ENCODE measurements around the gene LAMB3. TPM values are rescaled to one million over a fixed set of nuclear protein-coding genes. Genes with fewer than 3 reads are reported as not detected.

LAMB3 gene
- total RNA-seq, 1 donor from 2014 or later = 3.6 TPM

DNA sequence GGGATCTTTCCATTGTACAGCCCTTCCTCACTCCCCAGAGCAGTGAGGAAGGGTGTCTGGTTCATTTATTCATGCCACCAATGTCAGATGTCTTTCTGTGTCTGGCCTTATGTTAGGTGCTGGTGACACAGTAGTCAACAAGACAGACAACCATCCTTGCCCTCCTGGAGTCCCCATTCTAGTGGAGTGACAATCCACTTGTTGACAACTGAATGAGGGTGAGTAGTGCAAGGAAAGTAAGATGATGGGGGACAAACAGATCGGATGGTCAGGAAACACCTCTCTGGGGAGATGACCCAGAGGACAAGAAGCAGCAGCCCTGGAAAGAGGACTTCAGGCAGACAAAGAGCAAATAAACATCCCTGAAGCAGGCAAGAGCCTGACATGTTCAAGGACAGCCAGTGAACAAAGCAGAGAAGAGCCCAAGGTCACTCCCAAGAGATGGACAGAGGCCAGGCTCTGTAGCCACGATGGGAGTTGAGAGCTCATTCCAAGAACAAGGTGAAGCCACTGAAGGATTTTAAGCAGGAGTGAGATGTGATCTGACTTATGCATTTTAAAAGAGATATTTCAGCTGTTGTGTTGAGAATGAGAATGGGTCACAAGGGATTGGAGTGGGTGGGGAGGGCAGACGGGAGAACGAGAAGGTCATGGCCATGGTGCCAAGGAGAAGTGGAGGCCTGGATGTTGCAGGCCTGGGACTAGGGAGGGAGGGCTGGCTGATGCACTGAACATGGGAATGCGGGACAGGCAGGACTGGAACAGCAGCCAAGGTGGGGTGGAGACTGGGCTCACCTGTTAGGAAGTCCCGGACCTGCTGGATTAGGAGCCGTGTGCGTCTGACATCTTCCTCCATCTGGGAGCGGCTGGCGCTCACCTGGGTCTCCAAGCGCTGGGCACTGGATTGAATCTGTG lies 30.2 kb downstream of the LAMB3 start:
- no peak for DNase-seq (ENCODE audit: low spot score)
- intact Hi-C loops (cut with DNase I) = no loop called here

DNA sequence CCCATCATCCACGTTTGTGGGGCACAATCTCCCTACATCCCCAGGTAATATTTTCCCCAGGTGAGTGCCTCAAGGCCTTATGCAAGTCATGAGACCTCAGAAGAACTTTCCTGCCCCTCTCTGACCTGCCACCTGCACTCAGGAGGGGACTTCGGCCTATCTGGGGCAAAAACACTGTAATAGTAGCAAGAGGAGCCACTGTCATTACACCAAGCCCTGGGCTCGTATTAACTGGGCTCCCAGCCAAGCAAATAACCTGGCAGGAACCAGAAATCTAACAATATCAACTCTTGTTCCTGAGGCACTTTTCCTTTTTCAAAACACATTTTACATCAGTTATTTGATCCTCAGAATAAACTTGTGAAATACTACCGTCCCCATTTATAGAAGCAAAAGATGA lies 30.9 kb downstream of the LAMB3 start:
- DNase-seq (ENCODE audit: low spot score) = peak; percentile 19
- intact Hi-C loops (cut with DNase I) = no loop called here

DNA sequence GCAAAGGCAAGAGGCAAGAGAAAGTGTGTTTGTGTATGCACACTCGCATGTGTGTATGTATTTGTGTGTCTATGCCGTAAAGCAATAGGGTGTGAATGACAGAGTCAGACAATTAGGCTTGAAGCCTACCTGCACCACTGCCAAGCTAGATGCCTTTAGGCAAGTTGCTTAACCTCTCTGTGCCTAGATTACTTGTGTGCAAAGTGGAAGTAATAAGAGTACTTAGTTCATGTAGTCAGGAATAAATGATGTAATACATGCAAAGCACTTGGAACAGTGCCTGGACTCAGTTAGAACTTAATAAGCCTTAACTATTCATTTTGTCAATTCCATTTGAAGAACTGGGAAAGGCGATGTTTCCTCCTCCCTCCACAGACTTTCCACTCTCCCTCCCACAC lies 31.7 kb downstream of the LAMB3 start:
- no peak for DNase-seq (ENCODE audit: low spot score)
- intact Hi-C loops (cut with DNase I) = no loop called here

DNA sequence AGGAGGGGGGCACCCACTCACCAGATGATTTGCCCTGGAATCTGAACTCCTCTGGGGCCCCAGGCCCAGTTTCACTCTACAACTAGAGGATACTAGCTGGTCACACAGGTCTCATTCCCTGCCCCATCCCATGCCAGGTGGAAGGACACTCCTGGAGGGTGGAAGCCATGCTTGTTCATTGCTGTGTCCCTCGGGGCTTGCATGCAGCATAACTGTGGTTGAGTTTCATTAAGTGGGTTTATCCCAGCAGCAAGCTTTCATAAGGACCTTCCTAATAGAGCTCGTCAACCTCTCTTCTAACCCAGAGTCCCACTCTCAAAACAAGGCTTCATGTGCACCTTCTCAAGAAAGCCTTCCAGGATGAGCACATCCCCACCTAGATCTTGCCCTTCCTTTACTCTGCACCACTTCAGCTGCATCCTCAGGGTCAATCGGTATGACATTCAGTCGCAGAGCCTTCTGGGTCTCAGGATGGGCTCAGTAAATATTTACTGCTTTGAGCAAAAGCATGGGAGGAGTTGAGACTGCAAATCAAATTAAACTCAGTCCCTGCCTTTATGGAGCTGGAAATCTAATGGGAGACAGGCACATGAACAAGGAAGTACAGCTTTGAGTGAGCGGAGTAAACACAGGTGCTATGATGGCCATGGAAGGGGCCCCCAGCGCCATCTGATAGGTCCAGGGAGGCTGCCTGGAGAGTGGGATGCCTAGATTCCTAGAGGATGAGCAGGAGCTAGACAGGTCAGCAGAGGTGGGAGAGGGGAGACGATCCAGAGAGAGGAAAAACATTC lies 32.3 kb downstream of the LAMB3 start:
- intact Hi-C loops (cut with DNase I) = no loop called here
- peak; percentile 62 for DNase-seq (ENCODE audit: low spot score)

DNA sequence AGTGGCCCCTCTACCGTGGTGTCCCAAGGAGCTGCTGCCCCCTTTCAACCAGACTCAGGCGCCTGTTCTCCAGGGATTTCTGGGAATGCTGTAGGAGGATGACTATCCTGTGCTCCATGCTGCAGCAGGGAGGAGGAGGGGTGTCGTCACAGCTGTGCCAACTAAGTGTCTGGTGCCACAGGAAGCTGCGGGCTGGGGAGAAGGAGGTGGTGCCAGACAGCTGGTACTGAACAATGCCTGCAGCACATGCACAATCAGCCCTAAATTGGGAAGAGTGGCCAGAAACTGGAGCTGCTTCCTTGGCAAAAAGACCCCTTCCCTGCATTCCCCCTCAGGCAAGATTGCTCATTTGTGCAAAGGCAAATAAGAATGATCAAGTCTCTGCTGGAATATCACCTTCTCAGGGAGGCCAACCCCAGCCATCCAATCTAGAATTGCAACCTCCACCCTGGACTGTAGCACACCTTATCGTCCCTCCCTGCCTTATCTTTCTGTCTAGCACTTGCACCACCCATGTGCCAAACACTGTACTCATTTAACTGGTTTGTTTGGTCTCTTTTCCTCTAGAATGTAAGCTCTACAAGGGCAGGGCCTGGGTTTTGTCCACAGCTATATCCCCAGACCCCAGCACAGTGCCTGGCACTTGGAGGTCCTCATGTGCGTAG lies 33.3 kb downstream of the LAMB3 start:
- DNase-seq (ENCODE audit: low spot score) = peak; percentile 79
- intact Hi-C loops (cut with DNase I) = no loop called here

DNA sequence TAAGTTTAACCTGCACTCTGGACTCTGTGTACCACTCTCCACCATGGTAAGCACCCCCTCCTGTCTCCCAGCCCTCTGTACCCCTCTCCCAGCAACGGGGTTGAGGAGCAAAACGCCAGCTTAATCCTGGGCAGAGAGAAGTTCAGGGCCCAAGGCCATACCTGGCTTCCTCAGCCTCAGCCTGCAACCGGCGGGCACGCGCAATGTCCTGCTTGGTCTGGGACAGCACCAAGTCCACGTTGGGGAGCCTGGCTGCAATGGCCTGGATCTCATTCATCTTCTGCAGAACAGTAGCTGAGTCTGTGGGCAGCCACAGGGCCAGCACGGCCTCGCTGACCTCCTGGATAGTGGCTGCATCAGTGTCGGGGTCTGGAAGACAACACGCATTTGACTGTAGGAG lies 33.9 kb downstream of the LAMB3 start:
- intact Hi-C loops (cut with DNase I) = no loop called here
- no peak for DNase-seq (ENCODE audit: low spot score)

DNA sequence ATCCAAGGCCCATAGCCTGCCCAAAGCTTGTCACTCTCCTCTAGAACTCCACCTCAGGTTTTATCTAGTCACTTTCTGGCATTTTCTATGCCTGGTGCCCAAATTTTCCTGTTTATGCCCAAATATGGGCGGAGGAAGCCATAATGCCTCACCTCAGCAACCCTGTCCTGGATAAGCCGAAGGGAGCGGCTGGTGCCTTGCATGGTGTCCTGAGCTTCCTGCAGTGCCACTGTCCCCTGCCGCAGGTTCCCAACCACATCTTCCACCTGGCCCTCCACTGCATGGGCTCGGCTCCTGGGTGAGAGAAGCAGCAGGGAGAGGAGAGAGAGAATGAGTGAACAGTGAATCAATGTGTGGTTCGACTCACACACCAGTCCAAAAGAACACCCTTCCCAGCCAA lies 34.5 kb downstream of the LAMB3 start:
- peak; percentile 72 for DNase-seq (ENCODE audit: low spot score)
- intact Hi-C loops (cut with DNase I) = no loop called here

DNA sequence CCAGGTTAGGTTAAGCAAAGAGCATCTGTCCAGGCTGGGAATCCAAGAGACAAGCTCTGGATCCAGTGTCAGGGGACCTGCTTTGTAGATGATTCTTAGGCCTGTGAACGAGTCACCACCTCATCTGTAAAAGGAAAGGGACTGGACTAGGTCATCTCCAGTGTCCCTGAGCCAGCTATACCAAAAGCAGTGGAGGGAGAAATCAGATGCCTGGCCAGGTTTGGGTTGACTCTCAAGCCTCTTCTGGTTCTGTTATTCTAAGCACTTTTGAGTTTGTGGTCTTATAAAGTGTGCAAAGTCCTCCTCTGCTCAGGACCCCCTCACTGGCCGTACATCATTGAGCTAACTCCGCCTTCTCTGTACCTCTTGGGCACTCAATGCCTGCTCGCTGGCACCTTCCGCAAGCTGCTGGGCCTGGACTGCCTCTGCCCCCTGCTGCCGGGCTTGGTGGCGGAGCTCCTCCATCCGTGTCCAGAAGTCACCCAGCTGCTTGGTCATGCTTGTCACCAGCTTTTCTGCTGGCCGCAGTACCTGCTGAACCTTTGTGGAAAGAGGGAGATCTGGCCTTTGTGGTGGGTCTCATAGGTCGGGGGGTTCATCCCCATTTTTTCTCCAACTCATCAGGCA lies 35.1 kb downstream of the LAMB3 start:
- peak; percentile 71 for DNase-seq (ENCODE audit: low spot score)
- intact Hi-C loops (cut with DNase I) = no loop called here

DNA sequence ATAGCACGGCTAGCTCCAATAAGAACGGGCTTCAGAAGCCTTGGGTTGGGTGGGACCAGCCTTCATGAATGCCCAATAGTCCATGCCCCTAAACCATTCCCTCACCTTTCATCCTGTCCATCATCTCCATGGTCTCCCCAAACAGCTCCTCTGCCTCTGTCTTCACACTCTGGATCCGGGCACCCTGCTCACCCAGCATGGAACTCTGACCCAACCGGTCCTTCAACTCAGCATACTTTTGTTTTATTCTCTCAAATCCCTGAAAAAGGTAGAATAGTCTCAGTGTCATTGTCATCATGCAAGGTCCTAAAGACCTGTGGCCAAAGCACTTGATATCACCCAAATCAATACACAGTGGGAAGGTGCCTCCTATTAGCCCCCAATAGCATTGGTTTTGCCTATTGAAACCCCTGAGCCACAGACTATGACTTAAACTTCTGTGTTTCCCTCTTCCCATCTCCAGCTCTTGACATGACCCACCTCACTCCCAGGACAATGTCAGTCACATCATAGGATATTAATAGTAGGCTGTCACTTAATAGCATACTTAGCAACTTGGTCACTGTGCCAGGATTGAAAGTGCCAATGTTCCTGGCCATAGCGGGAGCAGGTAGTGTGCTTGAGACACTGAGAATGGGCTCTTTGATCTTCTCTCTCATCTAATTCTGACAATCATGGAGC lies 35.7 kb downstream of the LAMB3 start:
- intact Hi-C loops (cut with DNase I) = no loop called here
- DNase-seq (ENCODE audit: low spot score) = peak; percentile 50

DNA sequence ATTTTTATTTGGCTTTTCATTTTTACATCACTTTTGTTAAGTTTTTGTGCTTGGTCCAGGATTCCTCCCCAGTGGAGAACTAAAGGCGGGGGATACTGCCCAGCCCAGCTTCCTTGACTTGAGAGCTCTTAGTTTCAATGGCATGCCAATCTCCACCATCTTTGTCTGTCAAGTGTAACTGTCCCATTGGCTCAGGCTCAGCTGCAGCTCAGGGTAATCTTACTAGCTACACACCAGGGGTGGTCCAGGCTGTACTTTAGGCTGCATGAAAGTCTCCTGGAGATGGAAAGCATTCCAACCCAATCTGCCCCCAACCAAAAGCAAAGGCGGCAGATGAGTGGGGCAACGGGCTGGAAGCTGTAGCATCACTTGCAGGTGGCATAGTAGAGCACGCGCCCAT lies 37.3 kb downstream of the LAMB3 start:
- DNase-seq (ENCODE audit: low spot score) = peak; percentile 27
- intact Hi-C loops (cut with DNase I) = no loop called here

DNA sequence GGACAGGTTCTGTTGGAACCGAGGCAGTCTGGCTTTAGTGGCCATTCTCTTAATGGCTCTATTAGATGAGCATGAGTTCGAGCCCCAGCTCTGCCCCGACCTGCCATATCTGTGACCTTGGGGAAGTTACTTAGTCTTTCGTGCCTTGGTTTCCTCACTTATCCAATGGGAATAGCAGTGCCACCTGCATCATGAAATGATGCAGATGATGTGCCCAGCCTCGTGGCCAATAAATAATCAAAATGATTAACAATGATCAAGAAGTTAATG lies 38.1 kb downstream of the LAMB3 start:
- intact Hi-C loops (cut with DNase I) = no loop called here
- DNase-seq (ENCODE audit: low spot score) = no peak

DNA sequence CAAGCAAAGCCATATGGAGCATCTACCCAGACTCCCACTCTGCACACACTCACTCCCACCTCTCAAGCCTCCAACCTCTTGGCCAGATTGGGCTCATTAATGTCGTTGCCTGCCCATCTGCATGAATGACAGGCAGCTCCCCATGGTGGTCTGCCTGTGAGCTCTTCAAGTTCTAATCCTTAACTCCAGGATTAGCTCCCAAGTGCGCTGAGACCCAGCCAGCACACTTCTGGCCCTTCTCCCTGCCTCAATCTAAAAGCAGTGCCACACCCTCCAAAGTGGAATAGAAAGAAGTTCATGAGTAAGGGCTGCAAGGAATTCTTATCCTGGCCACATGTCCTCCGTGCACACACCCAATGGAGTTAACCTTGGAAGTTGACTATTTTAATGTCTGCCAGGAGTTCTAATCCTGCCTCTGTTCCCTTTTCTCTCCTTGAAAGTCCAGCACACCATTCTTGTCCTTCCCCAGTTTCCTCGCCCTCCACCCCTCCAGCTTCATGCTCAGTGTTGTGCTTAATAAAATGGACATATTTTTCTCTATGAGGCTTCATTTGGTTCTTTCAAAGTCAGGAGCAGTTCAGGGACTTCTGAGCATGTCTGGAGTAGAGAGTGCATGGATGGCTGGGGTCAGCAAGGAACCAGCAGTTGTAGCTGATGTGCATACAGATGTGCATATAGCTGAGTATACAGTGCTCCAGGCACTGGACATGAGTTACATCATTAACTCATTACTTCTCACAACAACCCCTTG lies 38.6 kb downstream of the LAMB3 start:
- intact Hi-C loops (cut with DNase I) = no loop called here
- no peak for DNase-seq (ENCODE audit: low spot score)

DNA sequence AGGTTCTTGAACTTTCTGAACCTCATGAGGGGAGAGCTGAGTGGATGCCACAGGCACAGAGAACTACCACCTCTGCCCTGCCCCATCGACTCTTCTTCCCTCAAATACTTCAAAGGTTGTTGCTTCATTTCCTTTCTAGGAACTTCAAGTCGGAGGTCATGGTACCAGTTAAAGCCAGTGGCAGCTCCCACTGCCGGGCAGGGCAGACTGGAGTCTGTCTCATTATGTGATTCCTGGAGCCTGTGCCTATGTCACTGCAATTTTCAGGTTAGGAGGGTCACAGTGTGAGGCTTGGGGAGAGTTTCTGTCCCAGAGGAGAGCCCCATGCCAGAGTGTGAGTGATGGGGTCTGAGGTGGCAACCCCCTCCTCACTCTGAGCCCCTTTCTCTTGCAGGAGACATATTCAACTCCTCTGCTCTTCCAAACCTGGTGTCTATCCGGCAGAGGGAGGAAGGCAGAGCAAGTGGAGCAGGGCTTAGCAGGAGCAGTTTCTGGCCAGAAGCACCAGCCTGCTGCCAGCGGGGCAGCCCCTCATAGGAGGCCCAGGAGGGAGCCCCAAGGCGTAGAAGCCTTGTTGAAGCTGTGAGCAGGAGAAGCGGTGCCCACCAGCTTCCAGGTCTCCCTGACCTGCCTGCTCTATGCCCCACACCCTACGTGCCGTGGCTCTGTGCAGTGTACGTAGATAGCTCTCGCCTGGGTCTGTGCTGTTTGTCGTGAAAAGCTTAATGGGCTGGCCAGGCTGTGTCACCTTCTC lies 39.4 kb downstream of the LAMB3 start:
- intact Hi-C loops (cut with DNase I) = no loop called here

DNA sequence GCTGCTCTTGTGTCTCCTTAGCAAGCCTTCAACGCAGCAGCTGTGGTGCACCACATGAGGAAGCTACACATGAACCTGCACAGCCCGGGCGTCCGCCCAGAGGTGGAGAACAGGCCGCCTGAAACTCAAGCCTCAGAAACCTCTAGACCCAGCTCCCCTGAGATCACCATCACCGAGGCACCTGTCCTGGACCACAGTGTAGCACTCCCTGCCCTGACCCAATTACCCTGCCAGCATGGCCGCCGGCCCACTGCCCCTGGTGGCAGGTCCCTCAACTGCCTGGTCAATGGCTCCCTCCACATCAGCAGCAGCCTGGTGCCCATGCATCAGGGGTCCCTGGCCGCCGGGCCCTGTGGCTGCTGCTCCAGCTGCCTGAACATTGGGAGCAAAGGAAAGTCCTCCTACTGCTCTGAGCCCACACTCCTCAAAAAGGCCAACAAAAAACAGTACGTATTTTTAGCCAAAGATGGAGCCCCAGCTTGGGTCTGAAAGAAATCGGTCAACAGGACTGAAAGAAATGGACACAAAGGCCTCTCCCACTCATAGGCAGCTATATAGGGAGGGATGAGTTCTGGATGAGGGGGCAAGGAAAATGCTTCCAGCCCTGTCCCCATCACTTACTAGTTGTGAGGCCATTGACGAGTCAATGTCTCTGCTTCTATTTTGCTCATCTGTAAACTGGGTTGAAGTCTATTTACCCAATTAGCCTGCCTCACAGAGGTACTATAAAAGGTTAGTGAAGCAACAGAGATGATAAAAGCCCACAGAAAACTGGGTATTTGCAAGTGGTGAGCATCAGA lies 40.3 kb downstream of the LAMB3 start:
- intact Hi-C loops (cut with DNase I) = no loop called here
- no peak for DNase-seq (ENCODE audit: low spot score)

More for the DNA sequence above, 39.4 kb downstream of the LAMB3 start:
- DNase-seq (ENCODE audit: low spot score) = no peak

DNA sequence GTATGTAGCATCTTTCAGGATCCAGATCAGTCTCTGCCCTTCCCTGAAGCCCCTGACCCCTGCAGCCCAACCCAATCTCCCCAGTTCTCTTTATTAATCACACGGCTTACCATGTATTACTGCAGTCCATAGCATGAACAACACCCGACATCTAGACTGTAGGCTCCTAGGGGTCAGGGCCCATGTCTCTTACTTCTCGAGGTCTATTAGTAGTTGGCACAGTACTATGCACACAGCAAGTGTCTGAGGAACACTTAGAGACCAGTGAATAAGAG lies 41.7 kb downstream of the LAMB3 start:
- intact Hi-C loops (cut with DNase I) = no loop called here
- DNase-seq (ENCODE audit: low spot score) = no peak

DNA sequence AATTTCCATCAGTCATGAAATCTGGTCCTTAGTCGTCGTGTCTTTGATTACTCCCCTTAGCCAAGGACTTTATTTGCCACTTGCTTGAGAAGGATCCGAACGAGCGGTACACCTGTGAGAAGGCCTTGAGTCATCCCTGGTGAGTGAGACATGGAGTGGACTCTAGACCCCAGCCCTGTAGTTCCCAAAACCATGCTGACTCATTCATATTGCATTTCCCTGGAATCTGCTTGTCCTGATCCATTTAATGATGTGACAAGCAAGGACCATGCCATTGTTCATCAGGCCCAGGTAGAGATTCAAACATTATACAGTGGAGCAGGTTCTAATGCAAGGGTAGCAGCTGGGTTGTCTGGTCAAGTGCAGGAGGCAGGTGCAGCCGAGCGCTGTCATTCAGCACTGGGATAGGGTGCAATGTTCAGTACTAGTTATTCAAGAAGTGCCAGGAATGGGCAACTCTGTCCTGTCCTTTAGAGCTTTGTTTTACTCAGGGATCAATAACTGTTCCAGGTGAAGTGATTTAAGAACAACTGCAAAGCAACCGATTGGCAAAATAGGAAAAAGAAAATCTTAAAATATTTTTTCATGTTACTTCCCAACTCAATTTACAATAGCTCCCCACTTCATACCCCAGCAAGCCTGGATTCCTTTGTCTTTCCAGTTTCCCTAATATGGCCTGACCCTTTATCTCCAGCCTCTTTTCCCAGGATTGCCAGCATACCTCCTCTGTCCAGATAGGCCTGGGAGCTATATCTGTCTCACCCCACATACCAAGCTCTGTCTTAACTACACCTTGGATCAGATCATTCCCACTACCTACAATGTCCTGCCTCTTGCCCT lies 42.2 kb downstream of the LAMB3 start:
- intact Hi-C loops (cut with DNase I) = no loop called here
- DNase-seq (ENCODE audit: low spot score) = no peak

All from cardiac septum (tissue), 1 donor.